GM08714 (cell line): ENCODE results near the gene OR10D3.
"Not testable (repeated sequence)": the region's sequence is repeated elsewhere in the genome, so short reads cannot be mapped to it uniquely, and the experiment has no call there.

Experiments used
- H3K4me3 ChIP-seq: fragments of 200-500 bp; sonication (Bioruptor generic); 2 replicates; pipeline ENCODE4 v1.5.1; 2014; ENCODE audit warnings: mild to moderate bottlenecking, low read length, inconsistent platforms
- ZNF274 ChIP-seq: IDR thresholded peaks from 2 replicates; pipeline ENCODE4 v1.6.1; 2012; ENCODE audit warnings: mild to moderate bottlenecking, low read depth, low read length

OR10D3 gene, protein sequence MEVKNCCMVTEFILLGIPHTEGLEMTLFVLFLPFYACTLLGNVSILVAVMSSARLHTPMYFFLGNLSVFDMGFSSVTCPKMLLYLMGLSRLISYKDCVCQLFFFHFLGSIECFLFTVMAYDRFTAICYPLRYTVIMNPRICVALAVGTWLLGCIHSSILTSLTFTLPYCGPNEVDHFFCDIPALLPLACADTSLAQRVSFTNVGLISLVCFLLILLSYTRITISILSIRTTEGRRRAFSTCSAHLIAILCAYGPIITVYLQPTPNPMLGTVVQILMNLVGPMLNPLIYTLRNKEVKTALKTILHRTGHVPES

DNA sequence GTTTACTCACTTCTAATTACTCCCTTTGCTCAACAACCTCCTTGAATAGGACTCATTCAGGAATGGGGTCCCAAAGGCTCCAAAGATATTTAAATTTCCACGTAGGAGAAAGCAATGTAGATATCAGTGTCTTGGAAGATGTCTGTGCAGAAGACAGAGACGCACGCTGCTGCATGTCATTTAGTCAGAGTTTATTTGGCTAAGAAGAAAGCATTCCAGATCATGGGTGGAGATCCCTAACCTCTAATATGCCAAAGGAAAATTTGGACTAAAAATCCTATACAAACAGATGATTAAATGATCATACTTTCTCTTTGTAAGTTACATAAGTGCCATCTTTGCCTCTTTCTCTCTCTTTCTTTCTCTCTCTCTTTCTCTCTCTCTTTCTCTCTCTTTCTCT is at the start of gene OR10D3:
OR10D3 (plus strand) TSS at position 278 of the 400 bp plus-strand sequence. CDS start 1,925 bp downstream, outside the sequence.
- no peak within 1 kb of the TSS for H3K4me3 ChIP-seq
- no peak for TF ChIP-seq ZNF274

- TF ChIP-seq ZNF274, result no peak
Observed at GRCh38 chr11:124143034-124143433, 40.1 kb upstream of the OR10D3 start.

GRCh38 chr11:124147951-124148350 is 35.2 kb upstream of the OR10D3 start:
- H3K4me3 ChIP-seq, result no peak overlapping the region

More at GRCh38 chr11:124143034-124143433, 40.1 kb upstream of the OR10D3 start:
- no peak overlapping the region for H3K4me3 ChIP-seq

GRCh38 chr11:124150684-124151083 is 32.5 kb upstream of the OR10D3 start:
- no peak overlapping the region for H3K4me3 ChIP-seq
- no peak for TF ChIP-seq ZNF274

More at GRCh38 chr11:124147951-124148350, 35.2 kb upstream of the OR10D3 start:
- no peak for TF ChIP-seq ZNF274

DNA sequence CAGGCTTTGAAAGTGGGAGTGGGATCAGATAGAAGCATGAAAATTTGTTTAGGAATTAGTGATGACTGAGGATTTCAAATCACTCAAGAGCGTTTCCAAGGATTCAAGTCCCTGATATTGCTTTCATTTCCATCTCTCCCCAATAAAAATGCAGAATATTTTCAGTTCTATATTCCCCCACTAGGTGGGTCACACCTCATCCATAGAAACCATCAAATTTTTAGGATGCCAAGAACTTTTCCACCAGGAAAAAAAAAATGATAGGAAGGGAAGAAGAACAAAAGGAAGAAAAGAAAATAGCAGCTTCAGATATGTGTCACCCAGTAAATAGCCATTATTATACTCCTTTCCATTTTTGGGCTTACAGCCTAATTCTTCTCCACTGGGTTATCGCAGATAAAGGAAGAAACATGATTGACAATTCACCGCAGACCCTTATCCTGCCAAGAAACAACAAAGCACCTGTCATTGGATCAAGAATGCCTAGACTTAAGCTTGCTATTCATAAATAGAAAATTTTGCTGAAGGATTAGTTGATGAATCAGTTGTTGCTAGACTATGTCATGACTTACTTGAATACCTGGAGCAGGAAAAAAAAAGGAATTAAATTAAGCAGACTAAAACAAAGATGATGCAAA is 30.3 kb upstream of the OR10D3 start:
- no peak overlapping the region for H3K4me3 ChIP-seq
- TF ChIP-seq ZNF274, result no peak

GRCh38 chr11:124153821-124154220 is 29.3 kb upstream of the OR10D3 start:
- no peak for TF ChIP-seq ZNF274
- H3K4me3 ChIP-seq, result no peak overlapping the region

- TF ChIP-seq ZNF274, result no peak
- H3K4me3 ChIP-seq, result no peak overlapping the region
Observed at GRCh38 chr11:124159481-124159880, 23.7 kb upstream of the OR10D3 start.

DNA sequence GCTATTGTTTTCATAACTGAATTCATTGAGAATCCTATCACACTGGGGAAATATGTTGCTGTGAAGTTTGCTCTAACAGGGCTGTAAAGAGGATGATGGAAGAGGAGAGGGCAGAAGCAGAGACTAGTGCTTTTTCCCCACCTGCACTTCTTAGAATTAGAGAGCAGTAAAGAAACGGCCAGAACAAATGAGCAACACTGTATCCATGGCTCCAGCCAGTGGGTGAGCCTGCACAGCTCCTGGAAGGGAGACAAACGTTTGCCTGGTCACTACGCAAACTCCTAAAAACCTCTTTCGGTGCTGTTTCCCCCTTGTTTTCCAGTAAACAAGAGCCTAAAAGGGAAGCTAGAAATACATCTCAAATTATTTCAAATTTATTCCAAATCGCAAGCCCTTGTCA is 22.2 kb upstream of the OR10D3 start:
- H3K4me3 ChIP-seq, result no peak overlapping the region
- no peak for TF ChIP-seq ZNF274

DNA sequence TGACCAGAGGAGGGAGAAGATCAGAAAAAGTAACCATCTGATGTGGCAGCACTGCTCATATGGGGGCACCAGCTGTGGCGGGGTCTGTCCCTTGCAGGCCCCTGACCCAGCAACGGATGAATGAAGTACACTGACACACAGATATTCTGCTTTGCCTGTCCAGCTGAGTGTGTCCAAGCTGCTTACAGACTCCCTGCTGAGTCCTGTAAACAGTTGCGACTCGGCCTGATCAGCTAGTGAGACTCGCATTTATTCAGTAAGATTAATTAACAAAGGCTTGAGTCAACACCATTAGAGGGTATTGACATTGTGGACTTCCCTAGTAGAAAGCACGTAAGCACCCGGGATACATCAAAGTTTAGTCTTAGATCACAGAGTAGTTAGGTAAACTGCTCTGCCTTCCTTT is 15.3 kb upstream of the OR10D3 start:
- no peak for TF ChIP-seq ZNF274
- no peak overlapping the region for H3K4me3 ChIP-seq

- H3K4me3 ChIP-seq, result no peak overlapping the region
- no peak for TF ChIP-seq ZNF274
Observed at GRCh38 chr11:124168796-124169195, 14.3 kb upstream of the OR10D3 start.

DNA sequence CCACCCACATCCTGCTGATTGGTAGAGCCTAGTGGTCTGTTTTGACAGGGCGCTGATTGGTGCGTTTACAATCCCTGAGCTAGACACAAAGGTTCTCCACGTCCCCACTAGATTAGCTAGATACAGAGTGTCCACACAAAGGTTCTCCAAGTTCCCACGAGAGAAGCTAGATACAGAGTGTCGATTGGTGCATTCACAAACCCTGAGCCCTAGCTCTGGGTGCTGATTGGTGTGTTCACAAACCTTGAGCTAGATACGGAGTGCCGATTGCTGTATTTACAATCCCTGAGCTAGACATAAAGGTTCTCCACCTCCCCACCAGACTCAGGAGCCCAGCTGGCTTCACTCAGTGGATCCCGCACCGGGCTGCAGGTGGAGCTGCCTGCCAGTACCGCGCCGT is 12.8 kb upstream of the OR10D3 start:
- H3K4me3 ChIP-seq, result not testable (repeated sequence)

DNA sequence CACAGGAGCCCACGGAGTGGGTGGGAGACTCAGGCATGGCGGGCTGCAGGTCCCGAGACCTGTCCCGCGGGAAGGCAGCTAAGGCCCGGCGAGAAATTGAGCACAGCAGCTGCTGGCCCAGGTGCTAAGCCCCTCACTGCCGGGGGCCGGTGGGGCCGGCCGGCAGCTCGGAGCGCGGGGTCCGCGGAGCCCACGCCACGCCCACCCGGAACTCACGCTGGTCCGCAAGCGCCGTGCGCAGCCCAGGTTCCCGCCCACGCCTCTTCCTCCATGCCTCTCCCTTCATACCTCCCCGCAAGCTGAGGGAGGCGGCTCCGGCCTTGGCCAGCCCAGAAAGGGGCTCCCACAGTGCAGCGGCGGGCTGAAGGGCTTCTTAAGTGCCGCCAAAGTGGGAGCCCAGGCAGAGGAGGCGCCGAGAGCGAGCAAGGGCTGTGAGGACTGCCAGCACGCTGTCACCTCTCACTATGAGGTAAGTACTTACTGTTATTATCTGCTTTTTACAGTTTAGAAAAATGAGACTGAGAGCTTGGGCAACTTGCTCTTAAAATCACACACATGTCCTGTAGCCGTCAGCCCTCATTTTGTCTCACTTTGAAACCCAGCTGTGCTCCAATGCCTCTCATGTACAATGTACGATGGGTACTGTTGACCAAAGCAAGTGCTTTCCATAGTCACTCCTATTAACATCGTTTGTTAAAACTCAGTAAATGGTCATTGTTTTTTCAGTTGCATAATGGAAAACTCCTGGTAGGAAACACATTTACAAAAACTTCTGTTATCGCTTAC is 12.2 kb upstream of the OR10D3 start:
- H3K4me3 ChIP-seq, result no peak overlapping the region
- no peak for TF ChIP-seq ZNF274

DNA sequence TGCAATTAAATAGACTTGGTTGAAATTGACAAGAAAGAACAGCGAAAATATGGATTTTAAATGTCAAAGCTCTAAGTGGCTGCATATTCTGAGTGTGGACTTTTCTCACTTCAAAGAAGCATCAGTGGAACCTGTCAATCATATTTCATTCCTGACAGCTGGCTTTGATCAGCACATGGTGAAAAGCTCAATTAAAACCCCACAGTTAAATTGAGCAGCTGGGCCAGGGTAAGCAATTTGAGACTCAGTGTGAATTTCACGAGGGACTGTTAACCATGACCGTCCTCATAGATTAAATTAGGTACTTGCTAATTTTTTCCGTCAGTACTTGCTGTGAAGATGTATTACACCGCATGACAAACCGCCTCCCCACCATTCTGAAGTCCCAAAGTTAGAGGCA is 11.0 kb upstream of the OR10D3 start:
- no peak overlapping the region for H3K4me3 ChIP-seq
- no peak for TF ChIP-seq ZNF274

- no peak overlapping the region for H3K4me3 ChIP-seq
- TF ChIP-seq ZNF274, result no peak
Observed at GRCh38 chr11:124172599-124172998, 10.5 kb upstream of the OR10D3 start.
